ENCODE data around the gene RIPK1. TPM values are rescaled to one million over a fixed set of nuclear protein-coding genes. Genes with fewer than 3 reads are reported as not detected.

The RIPK1 gene
- total and polyA plus RNA-seq, 9 of the 15 experiments (the other 6 are each of a cell fraction or from before 2014, with no cell fraction given), result 3.8 to 24.9 (median 17.7) TPM

- TF ChIP-seq ZBTB40 (IDR thresholded peaks at IDR 0.05) (peak; percentile 96), ZBTB40 (CRISPR knock-in tag; IDR thresholded peaks at IDR 0.05) (no peak), ZNF311 (CRISPR knock-in tag; IDR thresholded peaks at IDR 0.05) (no peak), GATAD2A (IDR thresholded peaks at IDR 0.05) (peak; percentile 95), SNRNP70 (optimal IDR thresholded peaks at IDR 0.05; ENCODE audit: low read depth, low read length) (no peak), HNRNPK (IDR thresholded peaks at IDR 0.05; ENCODE audit: low read depth, low read length, poor library complexity, severe bottlenecking) (peak; percentile 85), PYGO2 (tag; IDR thresholded peaks at IDR 0.05) (no peak), RHOXF2B (CRISPR knock-in tag; conservative IDR thresholded peaks at IDR 0.05) (no peak), DIDO1 (tag; IDR thresholded peaks at IDR 0.05; ENCODE audit: low read depth) (no peak; the same call in 1 of the 2 replicates), SNIP1 (IDR thresholded peaks at IDR 0.05; ENCODE audit: low read depth) (no peak), IRF2 (CRISPR knock-in tag; IDR thresholded peaks at IDR 0.05) (peak; percentile 84), ELK3 (CRISPR knock-in tag; IDR thresholded peaks at IDR 0.05) (no peak)
- TF ChIP-seq, protein P1, sequence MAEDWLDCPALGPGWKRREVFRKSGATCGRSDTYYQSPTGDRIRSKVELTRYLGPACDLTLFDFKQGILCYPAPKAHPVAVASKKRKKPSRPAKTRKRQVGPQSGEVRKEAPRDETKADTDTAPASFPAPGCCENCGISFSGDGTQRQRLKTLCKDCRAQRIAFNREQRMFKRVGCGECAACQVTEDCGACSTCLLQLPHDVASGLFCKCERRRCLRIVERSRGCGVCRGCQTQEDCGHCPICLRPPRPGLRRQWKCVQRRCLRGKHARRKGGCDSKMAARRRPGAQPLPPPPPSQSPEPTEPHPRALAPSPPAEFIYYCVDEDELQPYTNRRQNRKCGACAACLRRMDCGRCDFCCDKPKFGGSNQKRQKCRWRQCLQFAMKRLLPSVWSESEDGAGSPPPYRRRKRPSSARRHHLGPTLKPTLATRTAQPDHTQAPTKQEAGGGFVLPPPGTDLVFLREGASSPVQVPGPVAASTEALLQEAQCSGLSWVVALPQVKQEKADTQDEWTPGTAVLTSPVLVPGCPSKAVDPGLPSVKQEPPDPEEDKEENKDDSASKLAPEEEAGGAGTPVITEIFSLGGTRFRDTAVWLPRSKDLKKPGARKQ (CRISPR knock-in tag; IDR thresholded peaks at IDR 0.05), result no peak
- TF ChIP-seq, protein P2, sequence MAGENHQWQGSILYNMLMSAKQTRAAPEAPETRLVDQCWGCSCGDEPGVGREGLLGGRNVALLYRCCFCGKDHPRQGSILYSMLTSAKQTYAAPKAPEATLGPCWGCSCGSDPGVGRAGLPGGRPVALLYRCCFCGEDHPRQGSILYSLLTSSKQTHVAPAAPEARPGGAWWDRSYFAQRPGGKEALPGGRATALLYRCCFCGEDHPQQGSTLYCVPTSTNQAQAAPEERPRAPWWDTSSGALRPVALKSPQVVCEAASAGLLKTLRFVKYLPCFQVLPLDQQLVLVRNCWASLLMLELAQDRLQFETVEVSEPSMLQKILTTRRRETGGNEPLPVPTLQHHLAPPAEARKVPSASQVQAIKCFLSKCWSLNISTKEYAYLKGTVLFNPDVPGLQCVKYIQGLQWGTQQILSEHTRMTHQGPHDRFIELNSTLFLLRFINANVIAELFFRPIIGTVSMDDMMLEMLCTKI (IDR thresholded peaks at IDR 0.05; ENCODE audit: partially characterized antibody), result no peak
Measured at GRCh38 chr6:3068329-3069214, at the start of gene RIPK1 (continued).
